GM19395 (cell line): ENCODE measurements around the gene LGALS3.
"Not testable (repeated sequence)": the region's sequence is repeated elsewhere in the genome, so short reads cannot be mapped to it uniquely, and the experiment has no call there.

Source experiments
- ATAC-seq: cut with Tn5 transposase; IDR thresholded peaks from one replicate; pipeline ENCODE4 v1.9.1; 2021; ENCODE audit warnings: mild to moderate bottlenecking, moderate library complexity; ENCODE audit not compliant: unreplicated experiment

Gene LGALS3

GRCh38 chr14:55129086-55129427 lies at the start of gene LGALS3:
TSS of gene LGALS3 (plus strand) at chr14:55129252. CDS start at chr14:55137374, 8,122 bp downstream.
- peak; percentile 68 for ATAC-seq

- ATAC-seq = not testable (repeated sequence)
Observed at GRCh38 chr14:55079961-55080360, 49.1 kb upstream of the LGALS3 start.

DNA sequence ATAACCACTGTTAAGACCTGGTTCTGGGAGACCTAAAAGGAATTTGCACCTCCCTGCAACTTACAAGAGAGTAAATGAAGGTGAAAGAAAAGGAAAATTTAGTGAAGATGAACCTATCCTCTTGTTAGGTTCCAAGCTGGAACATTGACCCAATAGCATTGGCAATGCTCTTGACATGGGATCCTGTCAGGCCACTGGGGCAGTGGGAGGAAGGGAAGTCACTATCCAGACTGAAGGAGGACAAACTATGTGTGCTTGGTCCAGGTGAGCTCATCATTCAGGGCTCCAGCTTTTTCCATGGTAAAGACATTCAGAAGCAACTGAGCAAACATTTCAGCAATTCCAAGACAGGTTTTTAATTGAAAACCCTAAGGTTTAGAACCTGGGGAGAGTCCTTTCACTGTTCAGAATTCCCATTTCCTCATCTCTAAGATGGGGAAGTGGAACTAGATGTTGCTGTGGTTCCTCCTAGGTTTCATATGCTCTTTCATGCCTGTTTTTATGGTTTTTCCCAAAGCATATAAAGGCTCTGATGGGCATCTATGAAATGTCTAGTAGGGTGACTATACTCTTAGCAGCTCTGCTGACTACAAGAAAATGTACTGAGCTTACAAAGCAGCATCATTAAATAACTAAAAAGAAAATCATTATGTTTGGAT lies 44.5 kb upstream of the LGALS3 start:
- no peak for ATAC-seq

- ATAC-seq = no peak
Observed at GRCh38 chr14:55085060-55085660, 43.9 kb upstream of the LGALS3 start.

DNA sequence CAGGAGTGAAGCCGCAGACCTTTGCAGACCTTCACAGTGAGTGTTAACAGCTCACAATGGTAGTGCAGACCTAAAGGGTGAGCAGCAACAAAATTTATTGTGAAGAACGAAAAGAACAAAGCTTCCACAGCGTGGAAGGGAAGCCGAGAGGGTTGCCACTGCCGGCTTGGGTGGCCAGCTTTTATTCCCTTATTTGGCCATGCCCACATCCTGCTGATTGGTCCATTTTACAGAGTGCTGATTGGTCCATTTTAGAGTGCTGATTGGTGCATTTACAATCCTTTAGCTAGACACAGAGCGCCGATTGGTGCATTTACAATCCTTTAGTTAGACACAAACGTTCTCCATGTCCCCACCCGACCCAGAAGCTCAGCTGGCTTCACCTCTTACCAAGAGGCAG lies 42.1 kb upstream of the LGALS3 start:
- ATAC-seq = no peak

- ATAC-seq = no peak
Observed at GRCh38 chr14:55088356-55088755, 40.7 kb upstream of the LGALS3 start.

GRCh38 chr14:55092341-55092740 lies 36.7 kb upstream of the LGALS3 start:
- ATAC-seq = no peak

- ATAC-seq = no peak
Observed at GRCh38 chr14:55094292-55095157, 34.5 kb upstream of the LGALS3 start.

DNA sequence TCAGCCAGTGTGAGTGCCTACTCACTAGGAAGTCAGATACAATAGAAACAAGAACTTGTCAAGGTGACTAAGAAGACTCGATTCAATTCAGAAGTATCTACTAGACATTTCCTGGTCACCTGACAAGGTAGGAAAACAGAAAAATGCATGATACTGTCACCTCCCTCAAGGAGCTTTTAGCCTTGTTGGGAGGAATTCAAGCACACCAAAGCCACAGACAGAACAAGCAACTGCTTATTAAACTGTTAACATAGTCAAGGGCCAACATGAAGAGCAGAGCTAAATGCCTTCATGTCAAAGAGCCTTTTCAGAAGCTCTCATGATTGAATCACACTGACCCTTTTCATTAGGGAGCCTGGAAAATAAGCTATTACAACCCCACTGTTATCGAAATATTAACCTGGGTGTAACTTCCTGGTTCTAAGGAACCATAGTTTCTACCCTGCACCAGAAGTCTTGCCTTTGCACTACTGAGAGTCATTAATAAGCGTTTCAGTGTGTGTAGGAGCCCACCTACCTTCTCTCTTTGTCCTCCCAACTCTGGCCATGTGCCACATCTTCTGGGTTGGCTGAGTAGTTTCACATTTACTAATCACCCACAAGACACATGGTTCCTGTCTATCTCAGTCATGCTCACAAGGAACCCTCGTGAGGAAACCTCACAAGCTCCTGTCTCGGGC lies 31.0 kb upstream of the LGALS3 start:
- ATAC-seq = peak; percentile 73

DNA sequence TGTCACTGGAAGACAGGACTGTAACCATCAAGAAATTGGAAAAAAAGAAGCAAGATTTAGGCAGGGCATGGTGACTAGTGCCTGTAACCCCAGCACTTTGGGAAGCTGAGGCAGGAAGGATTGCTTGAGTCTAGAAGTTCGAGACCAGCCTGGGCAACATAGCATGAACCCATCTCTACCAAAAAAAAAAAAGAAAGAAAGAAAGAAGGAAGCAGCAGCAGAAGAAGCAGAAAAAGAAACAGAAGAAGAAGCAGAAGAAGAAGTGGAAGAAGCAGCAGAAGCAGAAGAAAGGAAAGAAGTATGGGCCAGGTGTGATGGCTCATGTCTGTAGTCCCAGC lies 30.5 kb upstream of the LGALS3 start:
- no peak for ATAC-seq

GRCh38 chr14:55099756-55100155 lies 29.3 kb upstream of the LGALS3 start:
- no peak for ATAC-seq

- no peak for ATAC-seq
Observed at GRCh38 chr14:55101698-55102097, 27.4 kb upstream of the LGALS3 start.

- ATAC-seq = peak; percentile 66
Observed at GRCh38 chr14:55102141-55102621, 26.9 kb upstream of the LGALS3 start.

DNA sequence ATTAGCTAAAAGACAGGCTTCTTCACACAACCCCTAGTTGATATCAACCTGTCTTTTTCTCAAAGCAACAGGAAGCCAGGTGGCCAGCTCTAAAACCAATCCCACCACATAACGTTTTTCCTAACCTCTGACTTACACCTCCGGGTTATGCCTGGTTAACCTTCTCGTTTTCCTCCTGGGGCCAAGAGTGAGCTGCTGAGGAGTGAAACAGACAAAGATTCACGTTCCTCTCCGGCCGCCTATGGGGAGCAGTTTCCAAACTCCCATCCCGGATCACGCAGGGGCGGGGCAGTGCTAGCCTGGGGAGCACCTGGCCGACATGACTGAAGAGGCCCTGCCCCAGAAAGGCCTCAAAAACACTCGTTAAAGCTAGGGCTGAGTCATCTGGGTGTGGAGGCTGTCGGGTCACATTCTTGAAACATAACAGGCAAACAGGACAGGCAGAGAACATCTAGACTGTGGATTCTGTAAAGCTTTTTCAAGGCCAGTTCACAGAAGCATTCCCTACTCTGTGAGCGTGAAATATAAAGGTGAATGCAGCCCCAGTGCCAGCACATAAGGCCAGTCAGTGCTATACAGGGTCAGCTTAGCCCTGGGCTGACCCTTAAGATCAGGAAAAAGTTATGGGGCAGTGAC lies 25.9 kb upstream of the LGALS3 start:
- peak; percentile 53 for ATAC-seq

GRCh38 chr14:55103971-55104954 lies 24.8 kb upstream of the LGALS3 start:
- ATAC-seq = no peak

- no peak for ATAC-seq
Observed at GRCh38 chr14:55105991-55106390, 23.1 kb upstream of the LGALS3 start.

- ATAC-seq = no peak
Observed at GRCh38 chr14:55107766-55108554, 21.1 kb upstream of the LGALS3 start.

DNA sequence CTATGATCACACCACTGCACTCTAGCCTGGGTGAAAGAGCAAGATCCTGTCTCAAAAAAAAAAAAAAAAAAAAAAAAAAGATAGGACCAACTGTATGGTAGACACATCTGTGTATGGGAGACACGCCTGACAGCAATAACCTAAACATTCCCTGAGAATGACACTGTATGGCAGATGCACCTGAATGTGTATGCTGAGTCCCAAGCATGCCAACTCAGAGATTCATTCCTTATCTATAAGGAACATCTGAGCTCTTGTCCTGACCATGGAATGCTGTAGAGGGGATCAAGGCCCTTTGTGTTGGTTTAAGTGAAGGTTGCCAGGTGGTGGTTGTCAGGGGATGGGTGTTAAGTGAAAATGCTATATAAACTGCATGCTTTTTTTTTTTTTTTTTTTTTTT lies 19.2 kb upstream of the LGALS3 start:
- ATAC-seq = no peak
